Mammary epithelial cell (primary cell): ENCODE results near the gene CBFA2T3.

Experiments used
- EZH2 ChIP-seq: IDR thresholded peaks from 2 replicates; pipeline ENCODE4 v1.6.1; 2012; ENCODE audit warnings: low read length, inconsistent platforms, borderline replicate concordance
- TF ChIP-seq, protein P1 (sequence below), 2 donors: IDR thresholded peaks in 1 of 2; conservative IDR thresholded peaks in 1 of 2; 2 replicates each; pipeline ENCODE4 v1.5.1; 2011 to 2012; ENCODE audit warnings: inconsistent platforms in 2 of 2, low read length in 2 of 2, mild to moderate bottlenecking in 2 of 2, control low read depth in 1 of 2, low read depth in 1 of 2; ENCODE audit not compliant: insufficient read depth in 1 of 2; ENCODE audit errors: extremely low read depth in 1 of 2

DNA sequence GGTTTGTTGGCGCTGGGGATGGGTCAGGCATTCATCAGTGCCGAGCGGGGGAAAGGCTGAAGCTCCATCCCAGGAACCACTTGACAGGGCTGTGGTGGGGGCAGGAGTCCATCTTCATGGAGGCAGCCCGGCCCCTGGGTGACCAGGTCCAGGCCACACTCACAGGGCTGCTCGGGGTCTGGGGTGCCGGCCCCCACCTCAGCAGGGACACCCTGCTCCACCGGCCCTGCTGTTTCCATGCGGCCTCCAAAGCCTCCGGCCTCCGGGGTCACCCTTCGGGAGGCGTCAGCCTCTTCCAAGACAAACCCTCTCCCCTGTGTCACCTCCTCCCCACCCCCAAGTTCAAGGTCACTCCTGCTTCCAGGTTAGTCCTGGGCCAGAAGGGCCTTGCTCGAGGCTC, 142.3 kb downstream of the CBFA2T3 start:
- TF ChIP-seq, protein P1, sequence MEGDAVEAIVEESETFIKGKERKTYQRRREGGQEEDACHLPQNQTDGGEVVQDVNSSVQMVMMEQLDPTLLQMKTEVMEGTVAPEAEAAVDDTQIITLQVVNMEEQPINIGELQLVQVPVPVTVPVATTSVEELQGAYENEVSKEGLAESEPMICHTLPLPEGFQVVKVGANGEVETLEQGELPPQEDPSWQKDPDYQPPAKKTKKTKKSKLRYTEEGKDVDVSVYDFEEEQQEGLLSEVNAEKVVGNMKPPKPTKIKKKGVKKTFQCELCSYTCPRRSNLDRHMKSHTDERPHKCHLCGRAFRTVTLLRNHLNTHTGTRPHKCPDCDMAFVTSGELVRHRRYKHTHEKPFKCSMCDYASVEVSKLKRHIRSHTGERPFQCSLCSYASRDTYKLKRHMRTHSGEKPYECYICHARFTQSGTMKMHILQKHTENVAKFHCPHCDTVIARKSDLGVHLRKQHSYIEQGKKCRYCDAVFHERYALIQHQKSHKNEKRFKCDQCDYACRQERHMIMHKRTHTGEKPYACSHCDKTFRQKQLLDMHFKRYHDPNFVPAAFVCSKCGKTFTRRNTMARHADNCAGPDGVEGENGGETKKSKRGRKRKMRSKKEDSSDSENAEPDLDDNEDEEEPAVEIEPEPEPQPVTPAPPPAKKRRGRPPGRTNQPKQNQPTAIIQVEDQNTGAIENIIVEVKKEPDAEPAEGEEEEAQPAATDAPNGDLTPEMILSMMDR (conservative IDR thresholded peaks at IDR 0.05 in 1 of 2, IDR thresholded peaks at IDR 0.05 in 1 of 2; ENCODE audit: extremely low read depth in 1 of 2, insufficient read depth in 1 of 2, low read depth in 1 of 2, low read length in 2 of 2): no peak
- TF ChIP-seq EZH2: no peak
